A549 (cell line): ENCODE data around the gene ELL2. TPM values are rescaled to one million over a fixed set of nuclear protein-coding genes. Genes with fewer than 3 reads are reported as not detected.

Source experiments
- ATAC-seq, 2 experiments: fragments of 200-7000 bp in 1 of 2; fragments of >200 bp in 1 of 2; cut with Nextera tagmentation in 1 of 2; cut with Tn5 transposase in 1 of 2; 3 replicates each; pipeline versions ENCODE4 v1.8.0 to v1.9.1; 2018 to 2020; ENCODE audit warnings: mild to moderate bottlenecking in 1 of 2, moderate library complexity in 1 of 2
- CTCF ChIA-PET: fragments of 300-600 bp; sonication (Branson Sonifier 250); formaldehyde crosslinking; extraction: SDS; loops from one replicate; lab custom pipeline; 2021; ENCODE audit warnings: antibody characterized with exemption, inconsistent platforms; lab: Yijun Ruan, JAX
- POLR2A ChIA-PET: fragments of 350-600 bp; formaldehyde crosslinking; extraction: SDS; loops from one replicate; lab custom pipeline; 2021; ENCODE audit warnings: antibody characterized with exemption, inconsistent platforms; lab: Yijun Ruan, JAX
- DNase-seq, 2 experiments: peaks; one replicate each; pipeline versions ENCODE4 v3.0.0 to v3.0.0-alpha.2; 2011 to 2016; ENCODE audit warnings: low read depth in 1 of 2, low spot score in 1 of 2
- FAIRE-seq: peaks from 2 replicates; lab custom pipeline; 2011; peaks lifted over from hg19 to GRCh38; lab: Jason Lieb, UNC
- H3K27ac ChIP-seq, 2 experiments: fragments of >200 bp; sonication (Bioruptor Twin); formaldehyde crosslinking; 3 replicates each; pipeline ENCODE4 v1.5.1; 2016 to 2017
- H3K4me1 ChIP-seq: fragments of >200 bp; sonication (Bioruptor Twin); formaldehyde crosslinking; 3 replicates; pipeline ENCODE4 v1.6.1; 2016
- H3K4me2 ChIP-seq: fragments of >200 bp; sonication (Bioruptor Twin); formaldehyde crosslinking; 3 replicates; pipeline ENCODE4 v1.6.1; 2016
- H3K4me3 ChIP-seq: fragments of >200 bp; sonication (Bioruptor Twin); formaldehyde crosslinking; 3 replicates; pipeline ENCODE4 v1.5.1; 2016
- H3K9me3 ChIP-seq: fragments of >200 bp; sonication (Bioruptor Twin); formaldehyde crosslinking; 3 replicates; pipeline ENCODE4 v1.6.1; 2016
- BHLHE40 ChIP-seq: IDR thresholded peaks from 2 replicates; pipeline ENCODE4 v1.6.1; 2012; ENCODE audit warnings: low read depth, low read length, inconsistent platforms
- CBX2 ChIP-seq: fragments of 200-600 bp; sonication (generic); IDR thresholded peaks from 2 replicates; pipeline ENCODE4 v1.6.1; 2016; ENCODE audit warnings: low read depth, mild to moderate bottlenecking, borderline replicate concordance
- CBX8 ChIP-seq: fragments of 200-600 bp; sonication (generic); IDR thresholded peaks from 2 replicates; pipeline ENCODE4 v1.6.1; 2016
- CHD2 ChIP-seq: fragments of 150-350 bp; IDR thresholded peaks from 2 replicates; pipeline ENCODE4 v1.6.1; 2014; ENCODE audit warnings: low read length; ENCODE audit not compliant: partially characterized antibody
- ELK1 ChIP-seq: fragments of 150-350 bp; IDR thresholded peaks from 2 replicates; pipeline ENCODE4 v1.6.1; 2014; ENCODE audit warnings: low read depth, mild to moderate bottlenecking, low read length
- ESRRA ChIP-seq: fragments of 150-350 bp; IDR thresholded peaks from 2 replicates; pipeline ENCODE4 v1.6.1; 2014; ENCODE audit warnings: mild to moderate bottlenecking, low read length, borderline replicate concordance
- HOXA7 ChIP-seq: fragments of 250-450 bp; sonication (Bioruptor Pico); IDR thresholded peaks from 2 replicates; pipeline ENCODE4 v1.5.0; 2020; ENCODE audit warnings: mild to moderate bottlenecking, moderate library complexity
- HOXB5 ChIP-seq: fragments of 250-450 bp; sonication (Bioruptor Pico); IDR thresholded peaks from 2 replicates; pipeline ENCODE4 v1.5.0; 2020; ENCODE audit warnings: mild to moderate bottlenecking, moderate library complexity
- JUNB ChIP-seq: fragments of >200 bp; sonication (Bioruptor Twin); formaldehyde crosslinking; IDR thresholded peaks from 2 replicates; pipeline ENCODE4 v1.6.1; 2016
- KDM1A ChIP-seq: fragments of 200-600 bp; sonication (generic); IDR thresholded peaks from 2 replicates; pipeline ENCODE4 v1.6.1; 2016; ENCODE audit warnings: low read depth, mild to moderate bottlenecking
- KDM5A ChIP-seq: fragments of 200-600 bp; sonication (generic); IDR thresholded peaks from 2 replicates; pipeline ENCODE4 v1.6.1; 2016; ENCODE audit warnings: antibody characterized with exemption, mild to moderate bottlenecking
- MAFK ChIP-seq: fragments of 450-650 bp; IDR thresholded peaks from 2 replicates; pipeline ENCODE4 v1.6.1; 2014; ENCODE audit not compliant: partially characterized antibody
- MYC ChIP-seq: IDR thresholded peaks from 2 replicates; pipeline ENCODE4 v1.6.1; 2012; ENCODE audit warnings: mild to moderate bottlenecking, inconsistent platforms, low read length, improper control_type of control experiment, borderline replicate concordance
- NFE2L2 ChIP-seq: fragments of 150-350 bp; conservative IDR thresholded peaks from 2 replicates; pipeline ENCODE4 v1.6.1; 2014; ENCODE audit warnings: low read length
- PHF8 ChIP-seq: fragments of 200-600 bp; sonication (generic); IDR thresholded peaks from 2 replicates; pipeline ENCODE4 v1.6.1; 2016; ENCODE audit warnings: low read depth, mild to moderate bottlenecking, antibody characterized with exemption, moderate library complexity, borderline replicate concordance
- RARB ChIP-seq: fragments of 250-450 bp; sonication (Bioruptor Pico); IDR thresholded peaks from 2 replicates; pipeline ENCODE4 v1.8.0; 2021; ENCODE audit warnings: mild to moderate bottlenecking, moderate library complexity
- RCOR1 ChIP-seq: fragments of 150-350 bp; IDR thresholded peaks from 2 replicates; pipeline ENCODE4 v1.6.1; 2014; ENCODE audit warnings: antibody characterized with exemption, low read length, low read depth
- SMC3 ChIP-seq: fragments of >200 bp; sonication (Bioruptor Twin); formaldehyde crosslinking; IDR thresholded peaks from 3 replicates; pipeline ENCODE4 v1.6.1; 2018; ENCODE audit warnings: inconsistent platforms
- SREBF2 ChIP-seq: fragments of 450-650 bp; IDR thresholded peaks from 2 replicates; pipeline ENCODE4 v1.6.1; 2014; ENCODE audit warnings: mild to moderate bottlenecking, moderate library complexity
- TFCP2L1 ChIP-seq: fragments of 250-450 bp; sonication (Bioruptor Pico); IDR thresholded peaks from 2 replicates; pipeline ENCODE4 v1.5.0; 2021; ENCODE audit warnings: mild to moderate bottlenecking
- ZC3H11A ChIP-seq: fragments of 450-650 bp; IDR thresholded peaks from 2 replicates; pipeline ENCODE4 v1.6.1; 2014; ENCODE audit warnings: antibody characterized with exemption, mild to moderate bottlenecking
- ZFP36 ChIP-seq: fragments of 450-650 bp; IDR thresholded peaks from 2 replicates; pipeline ENCODE4 v1.6.1; 2014; ENCODE audit warnings: borderline replicate concordance; ENCODE audit not compliant: partially characterized antibody
- ZNF302 ChIP-seq: fragments of 250-450 bp; sonication (Bioruptor Pico); IDR thresholded peaks from 2 replicates; pipeline ENCODE4 v1.9.0; 2021; ENCODE audit warnings: inconsistent platforms, mild to moderate bottlenecking, moderate library complexity
- WGBS: methylation state at CpG from one replicate; pipeline ENCODE4 v1.1.6; 2017; ENCODE audit errors: missing lambda C conversion rate; 5-methylcytosine and 5-hydroxymethylcytosine counted together
- polyA plus RNA-seq, 4 experiments: library from polyadenylated mRNA; depleted of rRNA in 3 of 4; stranded (reverse); fragments of >200 nt; fragmentation: RNase III in 1 of 4; extraction: RNeasy Plus Mini Kit Qiagen cat#74134 plus additional on column Dnase treatment in 1 of 4; gene quantifications; 2 replicates in 3 of 4; 3 replicates in 1 of 4; pipeline ENCODE4 v1.2.3, GENCODE V29; 2011 to 2017
- TF ChIP-seq, protein P1 (sequence below): IDR thresholded peaks from 2 replicates; pipeline ENCODE4 v1.6.1; 2012
- TF ChIP-seq, protein P2 (sequence below): fragments of 450-650 bp; IDR thresholded peaks from 2 replicates; pipeline ENCODE4 v1.6.1; 2014; ENCODE audit warnings: antibody characterized with exemption
- TF ChIP-seq, protein P3 (sequence below): fragments of >200 bp; sonication (Bioruptor Twin); formaldehyde crosslinking; IDR thresholded peaks from 3 replicates; pipeline ENCODE4 v1.5.1; 2016
- TF ChIP-seq, protein P4 (sequence below): IDR thresholded peaks from 2 replicates; pipeline ENCODE4 v1.6.1; 2012; ENCODE audit warnings: low read depth, borderline replicate concordance

Gene ELL2
- polyA plus RNA-seq, 2 of the 4 experiments (the other 2 are of a cell fraction) = 11.8 to 24.2 TPM

DNA sequence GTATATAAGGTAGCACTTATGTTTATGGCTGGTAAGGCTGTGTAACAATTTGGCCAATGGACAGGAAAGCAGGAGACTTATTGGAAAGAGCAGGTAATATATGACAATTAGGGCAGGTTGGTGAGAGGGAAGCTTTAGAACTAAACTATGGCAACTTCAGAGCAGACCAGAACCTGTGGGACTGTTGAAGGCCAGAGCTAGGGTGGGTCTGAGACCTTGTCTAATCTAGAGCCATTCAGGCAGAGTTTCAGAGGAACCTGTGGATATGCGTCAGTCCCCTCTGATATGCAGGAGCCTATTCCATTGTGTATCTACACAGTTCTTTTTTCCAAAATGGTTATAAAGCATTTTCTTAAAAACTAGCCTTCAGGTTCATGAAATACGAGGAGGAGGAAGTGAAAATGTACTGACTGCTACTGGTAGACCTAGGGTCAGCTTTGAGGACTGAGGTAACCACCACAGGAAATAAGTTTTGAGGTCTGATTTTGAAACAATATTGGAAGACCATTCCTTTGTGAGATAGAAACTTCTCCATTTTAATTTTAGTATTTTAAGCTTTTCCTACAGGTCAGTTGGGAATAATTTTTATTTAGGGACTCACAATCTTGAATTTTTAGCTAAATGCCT is 37.6 kb downstream of the ELL2 start:
- WGBS = 91% methylated on average over 2 of the region's 2 CpGs
- Histone ChIP-seq H3K4me1 (peaks cover 17% of the 10 kb centered on the region), H3K4me3 (no peak overlapping the region), H3K27ac (no peak overlapping the region), H3K4me2 (peak overlapping the region; percentile 37; the same call in 2 of the 3 replicates), H3K9me3 (no peaks in the 10 kb centered on the region)
- FAIRE-seq = no peak
- no peak for ATAC-seq
- DNase-seq = no peak
- no peak for TF ChIP-seq SMC3
- TF ChIP-seq, protein P1, sequence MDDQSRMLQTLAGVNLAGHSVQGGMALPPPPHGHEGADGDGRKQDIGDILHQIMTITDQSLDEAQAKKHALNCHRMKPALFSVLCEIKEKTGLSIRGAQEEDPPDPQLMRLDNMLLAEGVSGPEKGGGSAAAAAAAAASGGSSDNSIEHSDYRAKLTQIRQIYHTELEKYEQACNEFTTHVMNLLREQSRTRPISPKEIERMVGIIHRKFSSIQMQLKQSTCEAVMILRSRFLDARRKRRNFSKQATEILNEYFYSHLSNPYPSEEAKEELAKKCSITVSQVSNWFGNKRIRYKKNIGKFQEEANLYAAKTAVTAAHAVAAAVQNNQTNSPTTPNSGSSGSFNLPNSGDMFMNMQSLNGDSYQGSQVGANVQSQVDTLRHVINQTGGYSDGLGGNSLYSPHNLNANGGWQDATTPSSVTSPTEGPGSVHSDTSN = no peak
- TF ChIP-seq NFE2L2 = no peak
- no peak for TF ChIP-seq CHD2
- TF ChIP-seq HOXB5 (CRISPR knock-in tag) = no peak
- ChIA-PET POLR2A (no interaction called here), CTCF (interaction anchor here (0.8 to 1.6 kb wide), 3 partner anchors 10 to 412 kb away, joined by 3 to 7 read pairs (median 3); no protein-coding TSS in a partner anchor)

GRCh38 chr5:95922798-95923197 is 38.9 kb downstream of the ELL2 start:
- ChIA-PET POLR2A (no interaction called here), CTCF (interaction anchor here (0.8 kb wide), 1 partner anchor 38 kb away, joined by 3 read pairs; no protein-coding TSS in a partner anchor)
- Histone ChIP-seq H3K4me2 (no peak overlapping the region), H3K27ac (no peak overlapping the region), H3K4me3 (no peak overlapping the region), H3K4me1 (peaks cover 17% of the 10 kb centered on the region), H3K9me3 (no peaks in the 10 kb centered on the region)
- ATAC-seq = no peak
- FAIRE-seq = no peak
- WGBS = 98% methylated on average over 3 of the region's 3 CpGs
- no peak for DNase-seq
- TF ChIP-seq RCOR1 (no peak), MYC (no peak), HOXA7 (CRISPR knock-in tag) (no peak), KDM5A (no peak), ELK1 (no peak), ZFP36 (no peak), MAFK (no peak), BHLHE40 (no peak), KDM1A (no peak), ZNF302 (no peak), RARB (CRISPR knock-in tag) (no peak)
- TF ChIP-seq, protein P2, sequence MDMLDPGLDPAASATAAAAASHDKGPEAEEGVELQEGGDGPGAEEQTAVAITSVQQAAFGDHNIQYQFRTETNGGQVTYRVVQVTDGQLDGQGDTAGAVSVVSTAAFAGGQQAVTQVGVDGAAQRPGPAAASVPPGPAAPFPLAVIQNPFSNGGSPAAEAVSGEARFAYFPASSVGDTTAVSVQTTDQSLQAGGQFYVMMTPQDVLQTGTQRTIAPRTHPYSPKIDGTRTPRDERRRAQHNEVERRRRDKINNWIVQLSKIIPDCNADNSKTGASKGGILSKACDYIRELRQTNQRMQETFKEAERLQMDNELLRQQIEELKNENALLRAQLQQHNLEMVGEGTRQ = no peak

DNA sequence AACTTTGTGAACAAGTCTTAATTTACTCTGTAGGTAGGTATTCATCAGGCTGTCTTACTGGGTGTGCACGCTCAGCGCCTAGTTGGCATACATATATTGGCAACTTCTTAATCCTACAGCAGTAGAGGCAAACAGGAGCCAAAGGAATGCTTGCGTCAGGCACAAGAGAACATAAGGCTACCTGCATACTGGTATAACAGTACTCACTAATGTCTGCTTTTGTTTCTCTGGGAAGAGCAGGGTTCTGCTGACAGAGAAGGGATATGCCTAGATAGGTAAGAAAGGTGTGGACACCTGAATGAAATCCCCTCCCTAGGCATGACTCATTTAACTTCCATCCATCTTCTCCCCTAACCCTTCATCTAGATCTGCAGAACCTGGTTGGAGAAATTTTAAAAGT is 40.1 kb downstream of the ELL2 start:
- ChIA-PET CTCF (interaction anchor here (1.0 kb wide), 1 partner anchor 414 kb away, joined by 5 read pairs; no protein-coding TSS in a partner anchor), POLR2A (no interaction called here)
- H3K27ac ChIP-seq = no peak overlapping the region

More for the DNA sequence above, 40.1 kb downstream of the ELL2 start:
- WGBS = 100% methylated on average over 3 of the region's 3 CpGs
- ATAC-seq (no peak), DNase-seq (no peak), FAIRE-seq (no peak)
- H3K4me3 ChIP-seq = no peak overlapping the region
- no peak overlapping the region for H3K4me2 ChIP-seq
- peaks cover 21% of the 10 kb centered on the region for H3K4me1 ChIP-seq
- H3K9me3 ChIP-seq = no peaks in the 10 kb centered on the region
- no peak for TF ChIP-seq PHF8
- TF ChIP-seq, protein P3, sequence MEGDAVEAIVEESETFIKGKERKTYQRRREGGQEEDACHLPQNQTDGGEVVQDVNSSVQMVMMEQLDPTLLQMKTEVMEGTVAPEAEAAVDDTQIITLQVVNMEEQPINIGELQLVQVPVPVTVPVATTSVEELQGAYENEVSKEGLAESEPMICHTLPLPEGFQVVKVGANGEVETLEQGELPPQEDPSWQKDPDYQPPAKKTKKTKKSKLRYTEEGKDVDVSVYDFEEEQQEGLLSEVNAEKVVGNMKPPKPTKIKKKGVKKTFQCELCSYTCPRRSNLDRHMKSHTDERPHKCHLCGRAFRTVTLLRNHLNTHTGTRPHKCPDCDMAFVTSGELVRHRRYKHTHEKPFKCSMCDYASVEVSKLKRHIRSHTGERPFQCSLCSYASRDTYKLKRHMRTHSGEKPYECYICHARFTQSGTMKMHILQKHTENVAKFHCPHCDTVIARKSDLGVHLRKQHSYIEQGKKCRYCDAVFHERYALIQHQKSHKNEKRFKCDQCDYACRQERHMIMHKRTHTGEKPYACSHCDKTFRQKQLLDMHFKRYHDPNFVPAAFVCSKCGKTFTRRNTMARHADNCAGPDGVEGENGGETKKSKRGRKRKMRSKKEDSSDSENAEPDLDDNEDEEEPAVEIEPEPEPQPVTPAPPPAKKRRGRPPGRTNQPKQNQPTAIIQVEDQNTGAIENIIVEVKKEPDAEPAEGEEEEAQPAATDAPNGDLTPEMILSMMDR = no peak
- no peak for TF ChIP-seq ZC3H11A
- TF ChIP-seq ESRRA = no peak
- TF ChIP-seq BHLHE40 = no peak
- TF ChIP-seq RARB (CRISPR knock-in tag) = no peak
- TF ChIP-seq TFCP2L1 (CRISPR knock-in tag) = no peak
- no peak for TF ChIP-seq CBX2
- no peak for TF ChIP-seq CBX8
- no peak for TF ChIP-seq CHD2
- TF ChIP-seq, protein P4, sequence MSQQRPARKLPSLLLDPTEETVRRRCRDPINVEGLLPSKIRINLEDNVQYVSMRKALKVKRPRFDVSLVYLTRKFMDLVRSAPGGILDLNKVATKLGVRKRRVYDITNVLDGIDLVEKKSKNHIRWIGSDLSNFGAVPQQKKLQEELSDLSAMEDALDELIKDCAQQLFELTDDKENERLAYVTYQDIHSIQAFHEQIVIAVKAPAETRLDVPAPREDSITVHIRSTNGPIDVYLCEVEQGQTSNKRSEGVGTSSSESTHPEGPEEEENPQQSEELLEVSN = no peak
- TF ChIP-seq SREBF2 = no peak
- no peak for TF ChIP-seq JUNB
